ENCODE results near the gene COA1. TPM values are rescaled to one million over a fixed set of nuclear protein-coding genes. Genes with fewer than 3 reads are reported as not detected.

COA1 gene
- polyA plus RNA-seq, 1 of the 3 experiments (the other 2 are of a cell fraction) = 42.8 TPM

DNA sequence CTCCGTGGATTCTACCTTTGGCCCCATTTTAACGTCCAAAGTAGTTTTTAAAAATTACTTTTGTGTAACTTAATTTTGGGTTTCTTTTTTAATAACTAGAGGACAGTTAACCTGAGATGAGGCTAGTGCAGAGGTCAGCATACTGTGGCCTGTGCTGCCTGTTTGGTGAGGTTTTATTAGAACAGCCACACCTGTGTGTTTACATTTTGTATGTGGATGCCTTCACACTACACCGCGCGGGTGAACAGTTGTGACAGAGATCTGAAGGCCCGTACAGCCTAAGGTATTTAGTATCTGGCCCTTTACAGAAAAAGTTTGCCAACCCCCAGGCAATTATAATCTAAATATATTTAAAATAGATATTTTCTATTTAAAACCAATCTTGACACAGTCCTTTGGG, 99.5 kb downstream of the COA1 start:
- Histone ChIP-seq H3K4me1 (ENCODE audit: control insufficient read depth in 1 of 2, insufficient read depth in 2 of 2, low read depth in 1 of 2, low read length in 1 of 2) (peaks cover 9 to 14% of the 10 kb centered on the region in 2 experiments; a peak in 3 of 4 replicates), H2AFZ (ENCODE audit: low read depth) (no peak overlapping the region), H3K36me3 (replicated peaks in 1 of 2; ENCODE audit: control insufficient read depth in 1 of 2, insufficient read depth in 2 of 2, low read length in 1 of 2) (peaks cover 95 to 98% of the 10 kb centered on the region in 2 experiments), H3K27ac (ENCODE audit: low read depth in 2 of 2, low read length in 1 of 2) (peak overlapping the region; percentile 29 to 47; a peak in 2 of 4 replicates), H3K9me2 (no peaks in the 10 kb centered on the region), H3K4me3 (ENCODE audit: low read depth in 2 of 2, low read length in 1 of 2) (no peak overlapping the region), H3K9me3 (no peaks in the 10 kb centered on the region), H4K20me1 (ENCODE audit: insufficient read depth) (peaks cover 27% of the 10 kb centered on the region), H3K27me3 (ENCODE audit: insufficient read depth) (no peaks in the 10 kb centered on the region), H3K4me2 (no peak overlapping the region), H3F3A (replicated peaks; ENCODE audit: insufficient read depth) (peaks cover 90% of the 10 kb centered on the region), H3K79me2 (ENCODE audit: insufficient read depth) (peaks cover 98% of the 10 kb centered on the region), H3K9ac (no peak overlapping the region)
- DNase-seq = no peak
- ChIA-PET POLR2A (no interaction called here), CTCF (interaction anchor here (0.9 to 1.1 kb wide), 5 partner anchors 9 to 70 kb away, joined by 3 read pairs; partner anchors contain the start of gene STK17A)
- WGBS (ENCODE audit: low lambda C conversion rate) = 96% methylated on average over 6 of the region's 6 CpGs
- TF ChIP-seq GATA2 (CRISPR knock-in tag; IDR thresholded peaks at IDR 0.05) (no peak), CHD2 (IDR thresholded peaks at IDR 0.05; ENCODE audit: low read length, partially characterized antibody) (no peak), FOSL2 (IDR thresholded peaks at IDR 0.05; ENCODE audit: borderline replicate concordance, low read depth) (no peak), RAD21 (IDR thresholded peaks at IDR 0.05; ENCODE audit: low read length) (no peak), JUND (IDR thresholded peaks at IDR 0.05) (no peak), SIN3A (IDR thresholded peaks at IDR 0.05; ENCODE audit: borderline replicate concordance, low read depth, low read length) (no peak), NFIC (IDR thresholded peaks at IDR 0.05; ENCODE audit: borderline replicate concordance) (no peak), NRF1 (IDR thresholded peaks at IDR 0.05; ENCODE audit: low read depth, low read length) (no peak), FOXM1 (IDR thresholded peaks at IDR 0.05; ENCODE audit: low read depth) (no peak), RXRA (IDR thresholded peaks at IDR 0.05; ENCODE audit: borderline replicate concordance, low read depth) (no peak), ELF1 (IDR thresholded peaks at IDR 0.05) (no peak), FOXJ3 (CRISPR knock-in tag; IDR thresholded peaks at IDR 0.05) (no peak), RCOR1 (IDR thresholded peaks at IDR 0.05; ENCODE audit: low read length) (no peak), GABPA (IDR thresholded peaks at IDR 0.05; ENCODE audit: low read depth) (no peak), TEAD4 (IDR thresholded peaks at IDR 0.05; ENCODE audit: borderline replicate concordance, insufficient read depth) (no peak), MEF2A (IDR thresholded peaks at IDR 0.05; ENCODE audit: borderline replicate concordance, low read depth) (no peak)
- TF ChIP-seq, protein P1, sequence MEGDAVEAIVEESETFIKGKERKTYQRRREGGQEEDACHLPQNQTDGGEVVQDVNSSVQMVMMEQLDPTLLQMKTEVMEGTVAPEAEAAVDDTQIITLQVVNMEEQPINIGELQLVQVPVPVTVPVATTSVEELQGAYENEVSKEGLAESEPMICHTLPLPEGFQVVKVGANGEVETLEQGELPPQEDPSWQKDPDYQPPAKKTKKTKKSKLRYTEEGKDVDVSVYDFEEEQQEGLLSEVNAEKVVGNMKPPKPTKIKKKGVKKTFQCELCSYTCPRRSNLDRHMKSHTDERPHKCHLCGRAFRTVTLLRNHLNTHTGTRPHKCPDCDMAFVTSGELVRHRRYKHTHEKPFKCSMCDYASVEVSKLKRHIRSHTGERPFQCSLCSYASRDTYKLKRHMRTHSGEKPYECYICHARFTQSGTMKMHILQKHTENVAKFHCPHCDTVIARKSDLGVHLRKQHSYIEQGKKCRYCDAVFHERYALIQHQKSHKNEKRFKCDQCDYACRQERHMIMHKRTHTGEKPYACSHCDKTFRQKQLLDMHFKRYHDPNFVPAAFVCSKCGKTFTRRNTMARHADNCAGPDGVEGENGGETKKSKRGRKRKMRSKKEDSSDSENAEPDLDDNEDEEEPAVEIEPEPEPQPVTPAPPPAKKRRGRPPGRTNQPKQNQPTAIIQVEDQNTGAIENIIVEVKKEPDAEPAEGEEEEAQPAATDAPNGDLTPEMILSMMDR (IDR thresholded peaks at IDR 0.05) = no peak
- TF ChIP-seq, protein P2, sequence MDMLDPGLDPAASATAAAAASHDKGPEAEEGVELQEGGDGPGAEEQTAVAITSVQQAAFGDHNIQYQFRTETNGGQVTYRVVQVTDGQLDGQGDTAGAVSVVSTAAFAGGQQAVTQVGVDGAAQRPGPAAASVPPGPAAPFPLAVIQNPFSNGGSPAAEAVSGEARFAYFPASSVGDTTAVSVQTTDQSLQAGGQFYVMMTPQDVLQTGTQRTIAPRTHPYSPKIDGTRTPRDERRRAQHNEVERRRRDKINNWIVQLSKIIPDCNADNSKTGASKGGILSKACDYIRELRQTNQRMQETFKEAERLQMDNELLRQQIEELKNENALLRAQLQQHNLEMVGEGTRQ (IDR thresholded peaks at IDR 0.05; ENCODE audit: borderline replicate concordance, low read depth, low read length) = no peak
- TF ChIP-seq, protein P3, sequence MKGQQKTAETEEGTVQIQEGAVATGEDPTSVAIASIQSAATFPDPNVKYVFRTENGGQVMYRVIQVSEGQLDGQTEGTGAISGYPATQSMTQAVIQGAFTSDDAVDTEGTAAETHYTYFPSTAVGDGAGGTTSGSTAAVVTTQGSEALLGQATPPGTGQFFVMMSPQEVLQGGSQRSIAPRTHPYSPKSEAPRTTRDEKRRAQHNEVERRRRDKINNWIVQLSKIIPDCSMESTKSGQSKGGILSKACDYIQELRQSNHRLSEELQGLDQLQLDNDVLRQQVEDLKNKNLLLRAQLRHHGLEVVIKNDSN (IDR thresholded peaks at IDR 0.05; ENCODE audit: borderline replicate concordance, low read depth) = no peak
- TF ChIP-seq, protein P4, sequence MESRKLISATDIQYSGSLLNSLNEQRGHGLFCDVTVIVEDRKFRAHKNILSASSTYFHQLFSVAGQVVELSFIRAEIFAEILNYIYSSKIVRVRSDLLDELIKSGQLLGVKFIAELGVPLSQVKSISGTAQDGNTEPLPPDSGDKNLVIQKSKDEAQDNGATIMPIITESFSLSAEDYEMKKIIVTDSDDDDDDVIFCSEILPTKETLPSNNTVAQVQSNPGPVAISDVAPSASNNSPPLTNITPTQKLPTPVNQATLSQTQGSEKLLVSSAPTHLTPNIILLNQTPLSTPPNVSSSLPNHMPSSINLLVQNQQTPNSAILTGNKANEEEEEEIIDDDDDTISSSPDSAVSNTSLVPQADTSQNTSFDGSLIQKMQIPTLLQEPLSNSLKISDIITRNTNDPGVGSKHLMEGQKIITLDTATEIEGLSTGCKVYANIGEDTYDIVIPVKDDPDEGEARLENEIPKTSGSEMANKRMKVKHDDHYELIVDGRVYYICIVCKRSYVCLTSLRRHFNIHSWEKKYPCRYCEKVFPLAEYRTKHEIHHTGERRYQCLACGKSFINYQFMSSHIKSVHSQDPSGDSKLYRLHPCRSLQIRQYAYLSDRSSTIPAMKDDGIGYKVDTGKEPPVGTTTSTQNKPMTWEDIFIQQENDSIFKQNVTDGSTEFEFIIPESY (IDR thresholded peaks at IDR 0.05; ENCODE audit: borderline replicate concordance, low read depth) = no peak
